HG03095 (cell line): Measurements from ENCODE around the gene VGLL2.
A peak's percentile ranks its signal among the peaks of the same experiment; 100 is the strongest.
"Not testable (repeated sequence)": the region's sequence is repeated elsewhere in the genome, so short reads cannot be mapped to it uniquely, and the experiment has no call there.

Experiments used
- ATAC-seq: cut with Tn5 transposase; IDR thresholded peaks from one replicate; pipeline ENCODE4 v1.9.1; 2021; ENCODE audit warnings: moderate library complexity; ENCODE audit not compliant: unreplicated experiment

Gene VGLL2

GRCh38 chr6:117265410-117266256 lies at the start of gene VGLL2:
Gene VGLL2 (plus strand): TSS chr6:117265558. CDS start chr6:117265764, 206 bp downstream.
- peak; percentile 21 for ATAC-seq

- no peak for ATAC-seq
These were observed 42.5 kb upstream of the VGLL2 start for GRCh38 chr6:117222861-117223260.

- ATAC-seq = no peak
These were observed 38.6 kb upstream of the VGLL2 start for GRCh38 chr6:117226778-117227177.

GRCh38 chr6:117227245-117227962 lies 38.0 kb upstream of the VGLL2 start:
- ATAC-seq = no peak

GRCh38 chr6:117228202-117228601 lies 37.2 kb upstream of the VGLL2 start:
- ATAC-seq = no peak

GRCh38 chr6:117229870-117230269 lies 35.5 kb upstream of the VGLL2 start:
- ATAC-seq = no peak

GRCh38 chr6:117231466-117231865 lies 33.9 kb upstream of the VGLL2 start:
- ATAC-seq = no peak

GRCh38 chr6:117232196-117232595 lies 33.2 kb upstream of the VGLL2 start:
- no peak for ATAC-seq

GRCh38 chr6:117233145-117233544 lies 32.2 kb upstream of the VGLL2 start:
- no peak for ATAC-seq

- ATAC-seq = no peak
These were observed 27.8 kb upstream of the VGLL2 start for GRCh38 chr6:117237561-117237960.

- not testable (repeated sequence) for ATAC-seq
These were observed 20.8 kb upstream of the VGLL2 start for GRCh38 chr6:117244571-117244970.

GRCh38 chr6:117244979-117245378 lies 20.4 kb upstream of the VGLL2 start:
- not testable (repeated sequence) for ATAC-seq

GRCh38 chr6:117253785-117254184 lies 11.6 kb upstream of the VGLL2 start:
- ATAC-seq = no peak

- ATAC-seq = no peak
These were observed 2.6 kb upstream of the VGLL2 start for GRCh38 chr6:117262799-117263198.

GRCh38 chr6:117263353-117263927 lies 1.9 kb upstream of the VGLL2 start:
- ATAC-seq = no peak

GRCh38 chr6:117264369-117264691 lies 1.0 kb upstream of the VGLL2 start:
- ATAC-seq = no peak

- ATAC-seq = peak; percentile 58
These were observed 507 bp upstream of the VGLL2 start for GRCh38 chr6:117264692-117265409.

- ATAC-seq = no peak
These were observed 1.1 kb downstream of the VGLL2 start for GRCh38 chr6:117266257-117267053.

- no peak for ATAC-seq
These were observed 1.6 kb downstream of the VGLL2 start for GRCh38 chr6:117267054-117267347.

GRCh38 chr6:117267766-117268534 lies 2.6 kb downstream of the VGLL2 start:
- ATAC-seq = no peak
